ENCODE measurements around the gene ERMARD. TPM values are rescaled to one million over a fixed set of nuclear protein-coding genes. Genes with fewer than 3 reads are reported as not detected.

Gene ERMARD
- total RNA-seq, 2 donors from 2014 or later = 25.5 to 28.3 TPM

DNA sequence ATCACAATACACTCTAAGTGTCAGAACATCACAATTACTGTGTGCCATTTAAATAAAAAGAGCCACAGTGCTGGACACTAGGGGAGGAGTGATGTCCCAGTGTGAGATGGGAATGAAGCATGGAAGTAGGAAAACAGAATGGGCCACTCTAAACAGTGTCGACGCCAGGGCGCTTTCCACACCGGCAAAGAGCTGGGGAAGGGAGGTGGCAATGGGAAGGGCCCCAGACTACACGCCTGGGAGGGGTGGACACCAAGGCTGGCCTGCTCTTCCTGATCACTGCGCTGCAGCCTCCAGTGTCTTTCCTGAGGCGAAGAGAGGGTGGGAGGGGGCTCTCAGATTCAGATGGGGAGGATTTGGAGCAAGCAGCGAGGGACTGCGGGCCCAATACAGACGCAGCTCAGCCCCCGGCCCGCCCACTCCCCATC, 75.9 kb downstream of the ERMARD start:
- ATAC-seq (replicated peaks) = no peak
- Mint-ChIP-seq H3K27me3 (peaks cover 48% of the 10 kb centered on the region), H3K27ac (no peak overlapping the region), H3K4me3 (no peak overlapping the region), H3K4me1 (no peaks in the 10 kb centered on the region), H3K9me3 (no peaks in the 10 kb centered on the region), H3K36me3 (ENCODE audit: low read depth) (no peaks in the 10 kb centered on the region)

DNA sequence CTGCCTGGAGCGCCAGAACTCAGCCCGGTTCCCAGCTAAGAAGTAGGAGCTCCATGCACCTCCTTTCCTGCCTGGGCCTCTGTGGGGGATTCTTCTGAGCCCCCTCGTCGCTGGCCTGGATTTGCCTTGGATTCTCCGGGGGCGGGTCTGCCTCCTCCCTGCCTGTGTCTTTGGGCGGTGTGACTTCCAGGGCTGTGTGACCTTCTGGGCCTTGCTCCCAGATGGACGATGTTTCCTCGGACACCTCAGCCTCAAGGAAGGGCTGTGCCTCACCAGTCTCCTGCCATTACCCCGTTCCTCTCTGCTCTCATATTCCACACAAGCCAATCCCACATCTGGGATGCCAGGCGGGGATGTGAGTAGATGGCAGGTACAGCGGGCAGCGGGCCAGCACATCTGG, 76.8 kb downstream of the ERMARD start:
- H3K27me3 Mint-ChIP-seq = peaks cover 43% of the 10 kb centered on the region
- H3K9me3 Mint-ChIP-seq = no peaks in the 10 kb centered on the region
- H3K27ac Mint-ChIP-seq = no peak overlapping the region
- no peaks in the 10 kb centered on the region for H3K4me1 Mint-ChIP-seq
- H3K4me3 Mint-ChIP-seq = no peak overlapping the region
- no peak for ATAC-seq (replicated peaks)
- H3K36me3 Mint-ChIP-seq (ENCODE audit: low read depth) = no peaks in the 10 kb centered on the region

DNA sequence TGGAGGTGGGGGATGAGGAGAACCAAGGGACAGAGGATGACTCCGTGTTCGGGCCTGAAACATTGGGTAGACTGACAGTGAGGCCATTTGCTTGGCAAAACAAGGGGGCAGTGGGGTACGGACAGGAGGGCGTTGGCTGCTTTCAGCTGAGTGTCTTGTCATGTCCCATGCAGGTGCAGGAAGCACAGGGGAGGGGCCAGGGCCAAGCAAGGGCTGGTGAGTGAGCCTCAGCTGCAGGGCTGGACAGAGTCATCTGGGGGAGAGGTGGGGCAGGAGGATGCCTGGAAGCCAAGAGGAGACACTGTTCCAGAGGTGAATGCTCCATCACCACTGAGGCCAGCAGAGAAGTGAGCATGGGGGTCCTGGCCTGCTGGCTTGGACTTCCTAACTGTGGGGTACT, 78.4 kb downstream of the ERMARD start:
- Mint-ChIP-seq H3K27ac (no peak overlapping the region), H3K27me3 (peaks cover 45% of the 10 kb centered on the region), H3K4me3 (no peak overlapping the region), H3K9me3 (no peaks in the 10 kb centered on the region), H3K4me1 (no peaks in the 10 kb centered on the region), H3K36me3 (ENCODE audit: low read depth) (no peaks in the 10 kb centered on the region)
- no peak for ATAC-seq (replicated peaks)

DNA sequence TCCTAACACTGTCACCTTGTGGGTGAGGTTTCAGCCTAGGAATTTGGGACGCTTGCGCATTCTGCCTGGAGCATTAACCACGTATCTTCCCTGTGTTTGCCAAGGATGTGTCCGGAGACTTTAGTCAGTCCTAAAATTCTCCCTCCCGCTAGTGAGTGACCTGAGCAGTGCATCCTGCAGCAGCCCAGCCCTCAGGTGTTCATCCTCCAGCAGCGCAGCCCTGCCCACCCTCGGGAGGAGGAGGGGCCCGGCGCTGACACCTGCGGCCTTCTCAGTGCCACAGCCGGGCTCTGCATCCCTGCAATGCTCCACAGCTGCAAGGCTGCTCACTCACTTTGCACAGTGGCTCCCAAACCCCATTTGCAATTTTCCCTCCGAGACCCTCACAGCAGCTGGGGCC, 79.5 kb downstream of the ERMARD start:
- Mint-ChIP-seq H3K4me3 (no peak overlapping the region), H3K9me3 (no peaks in the 10 kb centered on the region), H3K36me3 (ENCODE audit: low read depth) (no peaks in the 10 kb centered on the region), H3K27ac (no peak overlapping the region), H3K27me3 (peaks cover 47% of the 10 kb centered on the region), H3K4me1 (no peaks in the 10 kb centered on the region)
- ATAC-seq (replicated peaks) = no peak

Other genes starting within 250 kb of the ERMARD start
- gene WDR27, start 49.6 kb upstream of the ERMARD start, total RNA-seq = 10 to 100 TPM; 38.3 to 39.9 TPM
- gene C6orf120, start 49.5 kb upstream of the ERMARD start, total RNA-seq = 10 to 100 TPM; 12.0 to 14.6 TPM
- 10 to 100 TPM; 68.4 to 84.5 TPM for gene PHF10, start 27.1 kb upstream of the ERMARD start, total RNA-seq
- gene DYNLT2, start 50 bp upstream of the ERMARD start, total RNA-seq = 1 to 10 TPM; 1.6 to 3.1 TPM

Measured in activated T-helper 17 cell treated with anti-CD3 and anti-CD28 coated beads, Interleukin-2, amount 50 U/mL, for 72 hours (primary cell).